Activated CD4-positive, alpha-beta T cell treated with anti-CD3 and anti-CD28 coated beads for 36 hours (primary cell): Measurements from ENCODE around the gene ZFAND3. TPM values are rescaled to one million over a fixed set of nuclear protein-coding genes. Genes with fewer than 3 reads are reported as not detected.

Experiments
- ATAC-seq: fragments of 200-7000 bp; cut with Tn5 transposase; one replicate; pipeline ENCODE4 v1.10.0; 2021; ENCODE audit warnings: mild to moderate bottlenecking, moderate library complexity
- CTCF ChIA-PET: fragments of 350-600 bp; sonication (Branson Sonifier 250); formaldehyde crosslinking; loops from one replicate; lab custom pipeline; 2021; ENCODE audit warnings: antibody characterized with exemption; lab: Charles Lee
- POLR2A ChIA-PET: fragments of 350-600 bp; sonication (Branson Sonifier 250); formaldehyde crosslinking; loops from one replicate; lab custom pipeline; 2021; ENCODE audit warnings: antibody characterized with exemption, inconsistent platforms; lab: Charles Lee
- DNase-seq: peaks from one replicate; pipeline ENCODE4 v3.0.0-alpha.2; 2020
- H3K27ac Mint-ChIP-seq: one replicate; pipeline ENCODE4 v1.8.0; 2021; ENCODE audit warnings: mixed read lengths
- H3K27me3 Mint-ChIP-seq: one replicate; pipeline ENCODE4 v1.8.0; 2021; ENCODE audit warnings: mixed read lengths
- H3K36me3 Mint-ChIP-seq: one replicate; pipeline ENCODE4 v1.8.0; 2021; ENCODE audit warnings: low read depth, mixed read lengths
- H3K4me1 Mint-ChIP-seq: one replicate; pipeline ENCODE4 v1.8.0; 2021; ENCODE audit warnings: mixed read lengths
- H3K4me3 Mint-ChIP-seq: one replicate; pipeline ENCODE4 v1.8.0; 2021; ENCODE audit warnings: mild to moderate bottlenecking, moderate library complexity, mixed read lengths
- H3K9me3 Mint-ChIP-seq: one replicate; pipeline ENCODE4 v1.8.0; 2021; ENCODE audit warnings: low read depth, mixed read lengths
- intact Hi-C, 2 experiments: fragments of 100-400 bp; cut with DNase I in 1 of 2; cut with micrococcal nuclease in 1 of 2; formaldehyde crosslinking; loops; one replicate each; pipeline versions ENCODE4 v1.14.2 to v1.15.1; 2022 to 2024; cut with DNase I, micrococcal nuclease
- total RNA-seq, 2 experiments: library from RNA; stranded (reverse); gene quantifications; one replicate each; pipeline ENCODE4 v1.2.3, GENCODE V29; 2021

Gene ZFAND3
- total RNA-seq, 2 experiments from 2014 or later, result 34.5 to 47.8 TPM

DNA sequence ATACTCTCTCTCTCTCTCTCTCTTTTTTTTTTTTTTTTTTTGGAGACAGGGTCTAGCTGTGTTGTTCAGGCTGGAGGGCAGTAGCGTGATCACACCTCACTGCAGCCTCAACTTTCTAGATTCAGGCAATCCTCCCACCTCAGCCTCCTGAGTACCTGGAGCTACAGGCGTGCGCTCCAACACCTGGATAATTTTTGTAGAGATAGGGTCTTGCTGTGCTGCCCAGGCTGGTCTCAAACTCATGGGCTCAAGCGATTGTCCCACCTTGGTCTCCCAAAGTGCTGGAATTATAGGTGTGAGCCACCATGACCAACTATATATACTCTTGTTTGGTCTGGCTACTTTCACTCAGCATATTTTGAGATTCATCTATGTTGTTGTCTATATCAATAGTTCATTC is 154.9 kb downstream of the ZFAND3 start:
- Mint-ChIP-seq H3K4me3 (no peak overlapping the region), H3K27ac (no peak overlapping the region), H3K36me3 (peaks cover 25% of the 10 kb centered on the region), H3K27me3 (no peaks in the 10 kb centered on the region), H3K4me1 (peaks cover 46% of the 10 kb centered on the region), H3K9me3 (no peaks in the 10 kb centered on the region)
- DNase-seq (no peak), ATAC-seq (no peak)
- CTCF ChIA-PET, result no interaction called here
- intact Hi-C loops, result no loop called here
- POLR2A ChIA-PET, result no interaction called here

- Mint-ChIP-seq H3K9me3 (no peaks in the 10 kb centered on the region), H3K4me1 (peaks cover 49% of the 10 kb centered on the region), H3K4me3 (no peak overlapping the region), H3K36me3 (peaks cover 25% of the 10 kb centered on the region), H3K27me3 (no peaks in the 10 kb centered on the region), H3K27ac (no peak overlapping the region)
- ATAC-seq (no peak), DNase-seq (no peak)
- intact Hi-C loops, result no loop called here
- CTCF ChIA-PET, result no interaction called here
- POLR2A ChIA-PET, result no interaction called here
These were observed 155.4 kb downstream of the ZFAND3 start for GRCh38 chr6:37974943-37975342.

GRCh38 chr6:37977715-37978114 is 158.2 kb downstream of the ZFAND3 start:
- Mint-ChIP-seq H3K9me3 (no peaks in the 10 kb centered on the region), H3K36me3 (peaks cover 22% of the 10 kb centered on the region), H3K27ac (no peak overlapping the region), H3K27me3 (no peaks in the 10 kb centered on the region), H3K4me1 (peaks cover 44% of the 10 kb centered on the region), H3K4me3 (no peak overlapping the region)
- POLR2A ChIA-PET, result no interaction called here
- intact Hi-C loops, result no loop called here
- no peak for DNase-seq
- ATAC-seq, result no peak
- CTCF ChIA-PET, result no interaction called here

GRCh38 chr6:37979392-37980221 is 160.1 kb downstream of the ZFAND3 start:
- POLR2A ChIA-PET, result interaction anchor here (0.7 kb wide), 1 partner anchor 112 kb away, joined by 6 read pairs; no protein-coding TSS in a partner anchor
- peaks cover 16% of the 10 kb centered on the region for H3K36me3 Mint-ChIP-seq
- intact Hi-C loops, result loop anchor here in 1 of 2 experiments (5.0 to 10.0 kb wide), 2 partner anchors 482 to 1135 kb away; partner anchors contain the start of genes CCDC167 and SAYSD1
- no peak overlapping the region for H3K27ac Mint-ChIP-seq
- H3K4me1 Mint-ChIP-seq, result peaks cover 55% of the 10 kb centered on the region
- no peak for DNase-seq
- H3K27me3 Mint-ChIP-seq, result no peaks in the 10 kb centered on the region
- no peak overlapping the region for H3K4me3 Mint-ChIP-seq
- no peaks in the 10 kb centered on the region for H3K9me3 Mint-ChIP-seq
- no peak for ATAC-seq
- CTCF ChIA-PET, result no interaction called here

GRCh38 chr6:37980222-37980595 is 160.7 kb downstream of the ZFAND3 start:
- DNase-seq (no peak), ATAC-seq (no peak)
- H3K27me3 Mint-ChIP-seq, result no peaks in the 10 kb centered on the region
- intact Hi-C loops, result loop anchor here in 1 of 2 experiments (5.0 to 10.0 kb wide), 2 partner anchors 483 to 1135 kb away; partner anchors contain the start of genes CCDC167 and SAYSD1
- peaks cover 61% of the 10 kb centered on the region for H3K4me1 Mint-ChIP-seq
- CTCF ChIA-PET, result no interaction called here
- no peaks in the 10 kb centered on the region for H3K9me3 Mint-ChIP-seq
- H3K27ac Mint-ChIP-seq, result no peak overlapping the region
- H3K4me3 Mint-ChIP-seq, result no peak overlapping the region
- POLR2A ChIA-PET, result interaction anchor here (0.7 kb wide), 1 partner anchor 113 kb away, joined by 6 read pairs; no protein-coding TSS in a partner anchor
- peaks cover 12% of the 10 kb centered on the region for H3K36me3 Mint-ChIP-seq

DNA sequence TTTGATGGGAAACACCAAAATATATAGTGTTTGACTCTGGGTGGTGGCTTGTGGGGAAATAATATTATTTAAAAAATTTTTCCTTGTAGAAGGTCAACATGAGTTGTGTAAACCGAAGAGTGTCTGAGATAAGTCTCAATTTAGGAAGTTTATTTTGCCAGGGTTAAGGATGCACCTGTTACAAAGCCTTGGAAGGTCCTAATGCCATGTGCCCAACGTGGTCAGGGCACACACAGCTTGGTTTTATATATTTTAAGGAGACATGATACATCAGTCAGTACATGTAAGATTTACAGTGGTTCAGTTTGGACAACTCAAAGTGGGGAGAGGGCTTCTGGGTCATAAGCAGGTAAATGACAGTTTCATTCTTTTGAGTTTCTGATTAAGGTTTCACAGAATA is 162.1 kb downstream of the ZFAND3 start:
- POLR2A ChIA-PET, result no interaction called here
- Mint-ChIP-seq H3K27ac (no peak overlapping the region), H3K27me3 (no peaks in the 10 kb centered on the region), H3K9me3 (no peaks in the 10 kb centered on the region), H3K4me3 (no peak overlapping the region), H3K36me3 (peaks cover 5% of the 10 kb centered on the region), H3K4me1 (peaks cover 72% of the 10 kb centered on the region)
- no peak for ATAC-seq
- DNase-seq, result no peak
- intact Hi-C loops, result loop anchor here in 1 of 2 experiments (5.0 to 10.0 kb wide), 2 partner anchors 484 to 1133 kb away; partner anchors contain the start of genes CCDC167 and SAYSD1
- CTCF ChIA-PET, result interaction anchor here (1.1 kb wide), 1 partner anchor 10 kb away, joined by 3 read pairs; no protein-coding TSS in a partner anchor

DNA sequence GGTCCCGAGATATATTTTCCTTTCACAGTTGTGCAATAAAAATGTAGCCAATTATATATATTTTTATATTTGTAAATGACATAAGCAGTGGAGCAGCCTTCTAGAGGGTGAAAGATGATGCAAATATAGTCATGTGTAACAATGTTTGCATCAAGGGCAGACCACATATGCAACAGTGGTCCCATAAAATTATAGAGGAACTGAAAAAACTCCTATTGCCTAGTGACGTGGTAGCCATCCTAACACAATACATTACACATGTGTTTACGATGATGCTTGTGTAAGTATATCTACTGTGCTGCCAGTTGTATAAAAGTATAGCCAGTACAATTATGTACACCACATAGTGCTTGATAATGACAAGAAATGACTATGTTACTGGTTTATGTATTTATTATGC is 162.8 kb downstream of the ZFAND3 start:
- H3K27me3 Mint-ChIP-seq, result no peaks in the 10 kb centered on the region
- H3K36me3 Mint-ChIP-seq, result peaks cover 5% of the 10 kb centered on the region
- no peak overlapping the region for H3K27ac Mint-ChIP-seq
- ChIA-PET POLR2A (no interaction called here), CTCF (interaction anchor here (1.1 kb wide), 1 partner anchor 9 kb away, joined by 3 read pairs; no protein-coding TSS in a partner anchor)
- peaks cover 78% of the 10 kb centered on the region for H3K4me1 Mint-ChIP-seq
- DNase-seq, result no peak
- H3K4me3 Mint-ChIP-seq, result no peak overlapping the region
- ATAC-seq, result no peak
- intact Hi-C loops, result loop anchor here in 1 of 2 experiments (5.0 to 10.0 kb wide), 2 partner anchors 485 to 1132 kb away; partner anchors contain the start of genes CCDC167 and SAYSD1
- H3K9me3 Mint-ChIP-seq, result no peaks in the 10 kb centered on the region

DNA sequence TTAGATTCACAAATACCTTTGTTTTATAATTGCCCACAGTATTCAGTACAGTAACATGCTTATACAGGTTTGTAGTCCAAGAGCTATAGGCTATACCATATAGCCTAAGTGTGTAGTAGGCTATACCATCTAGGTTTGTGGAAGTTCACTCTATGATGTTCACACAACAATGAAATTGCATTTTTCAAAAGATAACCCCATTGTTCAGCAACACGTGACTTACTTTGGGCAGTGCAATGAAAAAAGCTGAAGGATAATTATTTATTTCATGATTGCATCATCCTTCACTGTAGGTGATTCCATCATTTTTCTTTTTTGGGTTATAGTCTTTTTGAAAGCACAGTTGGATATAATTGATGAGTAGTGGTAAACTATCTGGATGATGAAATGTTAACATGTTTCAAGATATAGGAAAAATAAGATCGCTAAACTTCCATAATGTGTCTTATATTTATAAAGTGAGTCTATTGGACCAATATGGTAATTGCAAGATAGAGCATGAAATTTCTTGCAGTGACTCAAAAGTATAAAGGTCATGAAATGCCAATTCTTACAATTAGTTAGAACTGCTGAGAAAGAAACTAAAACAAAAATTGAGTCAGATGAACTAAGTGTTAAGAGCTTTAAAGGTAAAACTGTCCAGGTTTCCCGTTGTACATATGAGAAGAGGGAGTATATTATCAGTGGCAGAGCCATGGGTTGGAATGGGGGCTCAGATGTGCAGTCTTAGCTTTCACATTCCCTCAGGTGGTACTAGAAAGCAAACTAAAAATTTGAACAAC is 164.4 kb downstream of the ZFAND3 start:
- intact Hi-C loops, result loop anchor here in 1 of 2 experiments (1.0 to 10.0 kb wide), 6 partner anchors 71 to 1131 kb away; partner anchors contain the start of genes CCDC167, SAYSD1 and ZFAND3
- Mint-ChIP-seq H3K27ac (peak overlapping the region; percentile 91), H3K4me3 (no peak overlapping the region), H3K27me3 (no peaks in the 10 kb centered on the region), H3K9me3 (no peaks in the 10 kb centered on the region), H3K4me1 (peaks cover 79% of the 10 kb centered on the region), H3K36me3 (peaks cover 3% of the 10 kb centered on the region)
- DNase-seq (no peak), ATAC-seq (peak; percentile 56)
- CTCF ChIA-PET, result interaction anchor here (0.6 to 1.5 kb wide), 3 partner anchors 17 to 197 kb away, joined by 3 to 4 read pairs (median 3); no protein-coding TSS in a partner anchor
- POLR2A ChIA-PET, result interaction anchor here (1.0 kb wide), 1 partner anchor 126 kb away, joined by 3 read pairs; no protein-coding TSS in a partner anchor

DNA sequence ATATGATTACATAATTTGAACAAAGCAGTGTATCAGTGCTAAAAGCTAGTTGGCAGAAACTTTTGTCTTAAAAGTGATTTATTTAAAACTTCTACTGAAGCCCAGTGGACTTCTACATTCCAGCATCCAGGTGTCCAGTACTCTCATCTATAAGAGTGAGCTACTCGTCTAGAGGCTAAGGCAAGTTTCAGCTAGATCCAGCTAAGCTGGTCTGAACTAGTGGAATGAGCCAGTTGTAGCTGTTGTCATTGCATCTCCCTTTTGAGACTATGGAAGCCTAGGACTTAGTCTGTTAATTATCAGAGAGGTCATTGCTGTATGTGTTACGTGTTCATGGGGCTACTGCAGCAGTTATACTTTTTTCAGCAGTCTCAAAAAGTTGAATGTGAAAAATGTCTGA is 165.1 kb downstream of the ZFAND3 start:
- Mint-ChIP-seq H3K36me3 (peaks cover 3% of the 10 kb centered on the region), H3K27me3 (no peaks in the 10 kb centered on the region), H3K4me1 (peaks cover 77% of the 10 kb centered on the region), H3K4me3 (no peak overlapping the region), H3K27ac (peak overlapping the region; percentile 91), H3K9me3 (no peaks in the 10 kb centered on the region)
- ChIA-PET CTCF (interaction anchor here (1.1 to 1.5 kb wide), 2 partner anchors 17 to 193 kb away, joined by 3 to 4 read pairs; no protein-coding TSS in a partner anchor), POLR2A (interaction anchor here (0.6 to 1.0 kb wide), 2 partner anchors 39 to 126 kb away, joined by 3 read pairs; no protein-coding TSS in a partner anchor)
- ATAC-seq, result no peak
- no peak for DNase-seq
- intact Hi-C loops, result loop anchor here in 1 of 2 experiments (1.0 to 10.0 kb wide), 6 partner anchors 71 to 1130 kb away; partner anchors contain the start of genes CCDC167, SAYSD1 and ZFAND3

- DNase-seq, result peak; percentile 68
These were observed 165.8 kb downstream of the ZFAND3 start for GRCh38 chr6:37985355-37985754.

More at GRCh38 chr6:37985355-37985754, 165.8 kb downstream of the ZFAND3 start:
- Mint-ChIP-seq H3K27ac (no peak overlapping the region), H3K36me3 (peaks cover 3% of the 10 kb centered on the region), H3K4me3 (no peak overlapping the region), H3K4me1 (peaks cover 75% of the 10 kb centered on the region), H3K27me3 (no peaks in the 10 kb centered on the region), H3K9me3 (no peaks in the 10 kb centered on the region)
- POLR2A ChIA-PET, result interaction anchor here (0.6 kb wide), 1 partner anchor 40 kb away, joined by 3 read pairs; no protein-coding TSS in a partner anchor
- ATAC-seq, result no peak
- CTCF ChIA-PET, result interaction anchor here (0.7 to 0.8 kb wide), 2 partner anchors 19 to 40 kb away, joined by 3 to 4 read pairs; no protein-coding TSS in a partner anchor
- intact Hi-C loops, result loop anchor here in 1 of 2 experiments (2.0 to 10.0 kb wide), 3 partner anchors 119 to 1129 kb away; partner anchors contain the start of gene SAYSD1
